CD1c-positive myeloid dendritic cell (primary cell): ENCODE results near the gene PXDN.
"Not testable (repeated sequence)": the region's sequence is repeated elsewhere in the genome, so short reads cannot be mapped to it uniquely, and the experiment has no call there.

Experiments used
- DNase-seq: peaks from one replicate; pipeline ENCODE4 v3.0.0-alpha.2; 2016; ENCODE audit errors: extremely low spot score

The PXDN gene

GRCh38 chr2:1740716-1741589 is 3.4 kb downstream of the PXDN start:
- DNase-seq: no peak

GRCh38 chr2:1739961-1740715 is 4.2 kb downstream of the PXDN start:
- no peak for DNase-seq

DNA sequence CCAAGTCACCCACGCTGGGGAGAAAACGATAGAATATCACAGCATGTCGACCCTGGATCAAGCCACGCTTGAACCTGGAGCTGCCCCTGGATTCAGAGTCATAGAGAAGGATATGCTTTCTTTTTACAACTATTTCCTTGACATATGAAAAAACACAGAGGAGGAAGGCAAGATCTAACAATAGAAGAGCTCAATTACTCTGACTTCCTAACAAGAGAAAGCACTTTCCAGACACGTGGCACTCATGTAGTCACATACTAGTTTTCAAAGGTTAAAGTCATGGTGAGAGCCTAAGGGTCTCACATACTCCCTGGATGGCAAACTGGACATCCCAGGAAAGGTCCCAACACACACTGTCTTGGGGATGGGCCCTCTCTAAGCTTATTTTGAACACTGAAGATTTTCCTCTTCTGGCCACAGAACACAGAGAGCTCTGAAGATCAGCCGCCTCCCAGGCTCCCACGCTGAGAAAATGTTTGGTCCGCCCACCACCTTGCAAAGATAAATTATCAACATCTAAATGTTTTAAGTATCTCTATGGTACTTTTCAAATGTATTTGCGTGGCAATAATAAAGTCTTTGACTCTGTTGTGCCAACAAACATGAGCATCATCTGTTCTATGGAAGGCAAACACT is 4.9 kb downstream of the PXDN start:
- no peak for DNase-seq

DNA sequence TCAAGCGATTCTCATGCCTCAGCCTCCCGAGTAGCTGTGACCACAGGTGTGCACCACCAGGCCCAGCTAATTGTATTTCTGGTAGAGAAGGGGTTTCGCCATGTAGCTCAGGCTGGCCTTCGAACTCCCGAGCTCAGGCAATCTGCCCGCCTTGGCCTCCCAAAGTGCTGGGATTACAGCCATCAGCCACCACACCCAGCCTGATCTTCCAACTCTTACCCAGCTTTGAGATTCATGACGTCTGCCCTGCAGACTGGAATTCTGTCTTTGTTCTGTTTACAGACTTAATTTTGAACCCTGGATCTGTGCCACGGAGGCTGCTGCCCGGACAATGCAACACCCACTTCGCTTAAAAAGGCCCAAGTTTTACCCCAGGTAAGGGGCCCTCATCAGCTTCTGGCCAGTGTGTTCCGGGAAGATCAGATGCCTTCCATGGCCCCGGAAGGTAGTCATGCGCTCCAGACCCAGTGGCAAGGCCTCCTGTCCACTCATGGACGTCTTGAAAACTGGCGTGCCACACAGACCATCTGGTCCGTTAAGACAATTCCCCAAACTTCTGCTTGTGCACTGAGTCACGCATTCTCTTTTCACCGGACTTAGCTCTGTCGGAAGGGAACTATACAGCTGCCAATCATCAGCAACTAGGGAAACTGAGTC is 5.5 kb downstream of the PXDN start:
- no peak for DNase-seq

- DNase-seq: no peak
Observed at GRCh38 chr2:1738163-1738562, 6.2 kb downstream of the PXDN start.

DNA sequence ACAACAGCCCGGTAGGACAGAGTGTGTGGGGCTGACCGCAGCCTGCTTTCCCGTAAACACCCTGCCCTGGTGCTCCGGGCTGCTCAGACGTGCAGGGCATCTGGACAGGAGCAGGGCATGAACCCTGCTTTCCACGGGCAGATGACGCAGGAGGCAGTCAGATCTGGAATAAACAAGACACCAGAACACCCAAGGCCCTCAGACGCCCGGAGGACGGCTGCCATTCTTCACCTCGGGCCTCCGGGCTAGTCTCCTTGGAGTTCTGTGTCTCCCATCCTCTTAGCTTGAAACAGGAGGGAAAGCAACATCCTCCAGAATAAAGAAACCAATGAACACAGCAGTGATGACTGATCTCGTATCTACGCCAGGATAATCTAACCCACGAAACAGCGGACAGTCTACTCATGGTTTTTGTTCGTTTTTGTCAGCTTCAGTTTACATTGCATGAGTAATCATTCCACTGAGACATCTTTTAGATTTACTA is 7.3 kb downstream of the PXDN start:
- no peak for DNase-seq

DNA sequence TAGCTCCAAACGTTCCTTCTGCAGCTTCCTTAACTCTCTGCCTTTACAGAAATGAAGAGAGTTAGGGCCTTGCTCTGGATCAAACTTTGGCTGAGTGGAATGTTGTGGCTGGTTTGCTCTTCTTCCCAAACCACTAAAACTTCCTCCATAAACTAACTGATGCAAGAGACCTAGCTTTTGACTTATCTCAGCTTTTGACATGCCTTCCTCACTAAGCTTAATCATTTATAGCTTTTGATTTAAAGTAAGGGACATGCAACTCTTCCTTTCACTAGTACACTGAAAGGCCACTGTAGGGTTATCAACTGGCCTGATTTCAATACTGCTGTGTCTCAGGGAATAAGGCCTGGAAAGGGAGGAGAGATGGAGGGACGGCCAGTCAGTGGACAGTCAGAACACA is 8.3 kb downstream of the PXDN start:
- no peak for DNase-seq

DNA sequence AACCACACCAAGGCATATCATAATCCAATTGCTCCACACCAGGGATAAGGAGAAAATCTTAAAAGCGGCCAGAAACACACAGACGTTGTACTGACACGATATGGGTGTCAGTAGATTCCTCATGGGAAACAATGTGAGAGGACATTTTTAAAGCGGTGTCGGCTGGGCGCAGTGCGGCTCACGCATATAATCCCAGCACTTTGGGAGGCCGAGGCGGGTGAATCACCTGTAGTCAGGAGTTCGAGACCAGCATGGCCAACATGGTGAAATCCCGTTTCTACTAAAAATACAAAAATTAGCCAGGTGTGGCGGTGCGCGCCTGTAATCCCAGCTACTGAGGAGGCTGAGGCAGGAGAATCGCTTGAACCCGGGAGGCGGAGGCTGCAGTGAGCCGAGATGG is 11.0 kb downstream of the PXDN start:
- DNase-seq: not testable (repeated sequence)

- no peak for DNase-seq
Observed at GRCh38 chr2:1731963-1732768, 12.1 kb downstream of the PXDN start.

DNA sequence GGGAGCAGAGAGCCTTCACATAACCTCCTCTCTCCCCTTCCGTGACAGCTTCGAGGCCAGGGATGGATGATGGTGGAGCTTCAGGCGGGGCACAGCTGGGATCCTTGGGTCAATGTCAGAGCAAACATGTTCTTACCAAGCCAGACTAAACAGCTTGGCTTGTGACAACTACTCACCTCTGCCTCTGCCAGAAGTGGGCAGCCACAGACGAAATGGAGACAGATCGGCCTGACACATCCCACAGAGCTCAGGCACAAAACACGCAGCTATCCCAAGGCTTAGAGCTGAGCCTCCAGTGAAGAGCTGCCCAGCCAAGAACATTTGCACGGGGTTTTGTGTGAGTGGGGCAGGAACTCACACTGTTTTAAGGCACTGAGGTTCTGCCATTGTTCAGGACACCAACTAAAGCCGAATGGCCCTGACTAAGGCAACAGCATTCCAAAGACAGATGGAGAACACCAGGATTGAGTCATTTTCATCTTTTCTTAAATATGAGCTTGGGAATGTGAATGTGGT is 12.8 kb downstream of the PXDN start:
- DNase-seq: no peak

DNA sequence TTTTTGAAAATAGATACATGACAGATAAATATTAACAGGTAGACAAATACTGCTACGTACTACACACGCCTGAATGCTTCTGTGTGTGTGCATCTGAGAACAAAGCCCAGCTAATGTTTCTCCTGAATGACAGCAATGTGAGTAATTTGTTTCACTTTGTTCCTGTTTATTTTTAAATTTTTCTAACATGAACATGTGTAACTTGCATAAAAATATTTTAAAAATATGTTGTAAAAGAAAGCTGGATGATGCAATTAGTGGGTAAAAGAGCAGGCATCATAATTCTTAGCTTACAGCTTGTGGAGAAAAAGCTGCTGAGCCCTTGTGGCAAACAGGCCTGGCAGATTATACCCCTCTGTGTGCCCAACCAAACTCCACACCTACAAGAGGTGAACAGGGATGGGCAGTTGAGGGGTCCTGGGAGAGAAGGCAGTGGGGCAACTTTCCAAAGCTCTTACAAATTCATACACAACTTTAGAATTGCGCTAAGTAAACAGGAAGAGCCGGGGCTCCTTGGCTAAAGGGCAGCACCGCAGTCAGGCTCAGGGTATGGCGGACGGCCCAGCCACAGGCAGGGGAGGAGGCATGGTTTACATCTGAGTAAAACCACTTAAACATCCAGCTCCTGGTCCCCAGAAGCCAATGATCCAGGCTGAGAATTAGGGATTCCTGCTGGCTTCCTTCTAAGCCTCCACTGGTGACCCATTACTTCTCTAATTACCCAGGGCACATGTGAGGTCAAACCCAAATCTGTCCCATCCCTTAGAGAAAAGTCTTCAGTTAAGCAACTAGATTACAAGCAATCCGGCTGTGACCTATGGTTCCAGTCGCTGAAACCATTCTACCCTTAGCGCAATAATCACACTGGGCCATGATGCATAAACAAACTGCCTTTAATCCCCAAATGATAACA is 14.0 kb downstream of the PXDN start:
- no peak for DNase-seq

DNA sequence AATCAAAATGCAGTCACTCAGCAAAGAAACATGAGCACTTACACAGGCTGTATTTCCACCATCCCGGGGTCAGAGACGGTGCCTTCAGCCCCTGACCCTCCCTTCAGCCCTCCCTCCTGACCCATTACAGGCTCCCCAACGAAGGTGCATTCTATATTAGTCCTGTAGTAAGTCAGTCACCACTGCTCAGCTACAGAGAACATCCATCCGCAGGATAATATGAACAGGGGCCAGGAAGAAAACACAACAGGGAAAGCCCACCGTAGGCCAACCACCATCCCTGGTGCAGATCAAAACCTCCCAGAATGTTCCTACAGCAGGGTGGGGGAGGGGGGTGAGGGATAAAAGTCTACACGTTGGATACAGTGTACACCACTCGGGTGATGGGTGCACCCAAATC is 15.1 kb downstream of the PXDN start:
- no peak for DNase-seq

DNA sequence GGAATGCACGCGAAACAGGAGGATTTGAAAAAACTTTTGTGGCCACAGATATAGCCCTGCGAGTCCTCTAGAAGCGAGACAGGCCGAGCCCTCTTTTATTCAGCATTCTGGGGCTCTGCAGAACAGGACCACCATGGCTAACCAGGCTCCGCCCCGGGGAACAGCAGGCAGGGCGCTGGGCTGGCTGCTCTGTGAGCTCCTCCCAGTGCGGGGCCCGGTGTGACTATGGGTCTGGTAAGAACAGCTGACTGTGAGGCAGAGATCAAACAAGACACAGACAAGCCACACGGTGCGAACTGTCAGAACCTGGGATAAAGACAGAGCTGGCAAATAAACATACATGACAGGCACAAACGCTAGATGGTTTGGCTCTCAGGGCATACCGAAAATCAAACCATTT is 15.5 kb downstream of the PXDN start:
- DNase-seq: no peak

- no peak for DNase-seq
Observed at GRCh38 chr2:1727796-1728474, 16.4 kb downstream of the PXDN start.

DNA sequence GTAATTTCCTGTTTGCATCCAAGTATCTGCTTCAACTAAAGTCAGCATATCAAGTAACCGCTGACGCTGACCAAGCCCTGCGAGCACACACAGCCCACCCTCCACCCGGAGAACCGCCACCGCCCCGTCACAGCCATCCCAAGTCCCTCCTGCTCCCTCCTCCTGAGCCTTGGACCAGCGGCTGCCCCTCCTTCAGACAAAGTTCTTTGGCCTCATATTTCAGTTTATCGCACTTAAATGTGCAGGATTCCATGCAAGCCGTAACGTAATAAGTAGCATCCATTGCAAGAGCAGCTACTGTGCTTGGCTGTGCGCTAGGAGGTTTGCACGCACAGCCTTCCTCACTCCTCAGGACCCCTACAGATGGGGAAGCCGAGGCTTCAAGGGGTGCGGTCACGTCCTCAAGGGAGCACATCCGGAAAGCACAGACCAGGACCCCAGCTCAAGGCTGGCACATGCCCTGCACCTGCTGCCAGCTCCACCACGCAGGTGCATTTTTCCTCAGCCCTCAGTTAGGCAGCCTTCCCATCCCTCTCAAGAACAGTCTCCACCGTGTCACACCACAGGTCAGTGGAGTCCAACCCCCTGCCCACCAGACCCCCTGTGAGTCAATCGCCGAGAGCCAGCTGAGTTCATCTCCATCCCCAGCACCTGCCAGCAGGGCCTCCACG is 17.1 kb downstream of the PXDN start:
- DNase-seq: no peak

DNA sequence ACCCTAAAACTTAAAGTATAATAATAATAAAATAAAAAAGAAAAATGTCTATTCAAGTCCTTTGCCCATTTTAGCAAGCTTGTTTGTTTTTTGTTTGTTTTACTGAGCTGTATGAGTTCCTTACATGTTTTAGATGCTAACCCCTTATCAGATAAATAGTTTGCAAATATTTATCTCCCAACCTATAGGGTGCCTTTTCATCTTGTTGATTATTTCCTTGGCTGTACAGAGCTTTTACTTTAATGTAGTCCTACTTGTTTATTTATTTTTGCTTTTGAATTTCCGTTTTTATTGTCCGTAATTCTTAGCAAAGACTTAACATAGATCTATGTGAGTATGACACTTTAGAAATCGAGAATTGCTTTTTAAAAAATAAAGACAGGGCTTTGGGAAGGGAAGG is 17.8 kb downstream of the PXDN start:
- no peak for DNase-seq

GRCh38 chr2:1724351-1724750 is 20.0 kb downstream of the PXDN start:
- DNase-seq: not testable (repeated sequence)

DNA sequence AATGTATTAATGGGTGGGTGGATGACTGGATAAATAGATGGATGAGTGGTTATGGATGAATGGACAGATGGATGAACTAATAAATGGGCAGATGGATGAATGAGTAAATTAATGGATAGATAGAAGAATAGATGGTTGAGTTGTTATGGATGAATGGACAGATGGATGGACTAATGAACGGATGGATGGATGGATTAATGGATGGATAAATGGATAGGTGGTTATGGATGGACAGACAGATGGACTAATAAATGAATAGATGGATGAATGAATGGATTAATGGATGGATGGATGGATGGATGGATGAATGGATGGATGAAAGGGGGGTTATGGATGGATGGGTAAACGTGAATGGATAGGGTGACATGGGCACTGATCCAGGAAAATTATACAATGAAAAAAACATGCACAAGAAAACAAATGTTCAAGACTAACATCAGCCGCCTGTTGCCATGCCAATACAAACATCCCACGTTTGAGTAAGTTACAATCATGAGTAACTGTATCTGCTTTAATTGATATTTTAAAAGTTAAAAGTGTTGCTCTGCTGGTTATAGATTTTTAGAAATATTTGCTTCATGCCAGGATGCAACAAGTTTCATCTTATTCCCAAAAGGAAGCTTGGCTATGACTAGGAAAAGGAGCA is 20.8 kb downstream of the PXDN start:
- DNase-seq: no peak
